ENCODE results near the gene NOXO1. TPM values are rescaled to one million over a fixed set of nuclear protein-coding genes. Genes with fewer than 3 reads are reported as not detected.

Gene NOXO1
- total and polyA plus RNA-seq, 9 of the 15 experiments (the other 6 are each of a cell fraction or from before 2014, with no cell fraction given) = not detected

DNA sequence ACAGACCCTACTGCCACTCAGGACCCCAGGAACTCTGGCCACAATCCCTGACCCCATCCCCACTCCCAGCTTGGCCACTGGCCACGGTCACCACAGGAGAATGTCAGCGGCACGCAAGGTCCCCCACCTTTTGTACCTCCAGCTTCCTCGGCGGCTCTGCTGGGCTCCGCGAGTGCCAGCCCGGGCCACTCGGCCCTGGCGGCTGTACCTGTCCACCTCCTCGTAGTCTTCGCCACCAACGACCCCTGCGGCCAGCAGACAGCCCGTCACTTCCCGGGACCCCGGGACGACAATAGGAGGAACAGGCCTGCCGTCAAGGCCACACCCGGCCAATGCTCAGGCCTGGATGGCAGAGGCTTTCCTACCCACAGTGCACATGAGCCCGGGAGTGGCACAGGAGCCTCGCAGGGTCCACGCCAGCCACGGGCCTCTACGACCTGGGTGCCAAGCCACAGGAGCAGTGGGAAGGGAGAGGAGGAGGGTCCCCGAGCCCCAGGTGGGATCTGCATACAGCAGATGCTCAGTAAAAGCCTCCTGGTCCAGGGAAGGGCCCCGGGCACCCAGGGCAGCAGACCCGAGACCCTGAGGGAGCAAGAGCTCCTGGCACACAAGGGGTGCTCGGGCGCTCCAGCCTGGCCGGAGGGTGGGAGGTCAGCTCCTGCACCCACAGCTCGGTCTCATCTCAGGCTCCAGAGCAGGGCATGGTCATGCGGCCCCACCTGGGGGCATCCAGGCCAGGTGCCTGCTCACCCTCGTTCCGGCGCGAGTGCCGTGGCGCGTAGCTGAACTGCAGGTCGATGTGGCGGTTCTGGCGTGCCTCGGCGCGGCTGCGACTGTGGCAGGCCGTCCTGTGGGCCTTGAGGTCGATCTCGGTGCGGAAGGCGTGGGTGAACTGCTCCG, 20.4 kb upstream of the NOXO1 start:
- ChIA-PET POLR2A (interaction anchor here (0.7 kb wide), 1 partner anchor 154 kb away, joined by 4 read pairs; the partner anchor contains the start of gene TRAF7), CTCF (ENCODE audit: low intra/inter-chr PET ratio) (no interaction called here)
- in situ Hi-C loops (cut with MboI) (no loop called here), intact Hi-C loops (cut with micrococcal nuclease) (no loop called here)
- WGBS (ENCODE audit: insufficient coverage, low coverage, missing lambda C conversion rate) = 97% methylated on average over 40 of the region's 53 CpGs
- H3K4me1 ChIP-seq (replicated peaks in 1 of 2; ENCODE audit: control insufficient read depth in 2 of 2, insufficient read depth in 2 of 2, low read length in 2 of 2) = peaks cover 7 to 80% of the 10 kb centered on the region in 2 experiments
- peaks cover 23% of the 10 kb centered on the region for H4K20me1 ChIP-seq (replicated peaks; ENCODE audit: control insufficient read depth, insufficient read depth, low read length)
- no TSS peak for BruUV-seq (replicated peaks)
- H3K36me3 ChIP-seq (ENCODE audit: control insufficient read depth, insufficient read depth, low read length) = peaks cover 95% of the 10 kb centered on the region
- H3K9ac ChIP-seq (ENCODE audit: insufficient read depth in 1 of 2, low read depth in 2 of 2, low read length in 2 of 2) = peak overlapping the region in 1 of 2 experiments; percentile 43; a peak in 1 of 4 replicates
- no peak for DNase-seq (ENCODE audit: extremely low read depth in 1 of 4, low spot score in 3 of 4)
- H3K4me3 ChIP-seq = no peak overlapping the region
- no peak overlapping the region for H3K27ac ChIP-seq (ENCODE audit: extremely low read depth, low read depth, low read length)
- H2AFZ ChIP-seq (ENCODE audit: low read depth, low read length) = no peak overlapping the region
- H3K9me3 ChIP-seq (replicated peaks; ENCODE audit: control insufficient read depth, insufficient read depth, low read depth, low read length) = no peaks in the 10 kb centered on the region
- H3K27me3 ChIP-seq (ENCODE audit: control insufficient read depth in 2 of 2, insufficient read depth in 2 of 2, low read length in 2 of 2) = no peaks in the 10 kb centered on the region
- TF ChIP-seq RBFOX2 (IDR thresholded peaks at IDR 0.05; ENCODE audit: low read depth, low read length) (peak; percentile 46), POLR2G (IDR thresholded peaks at IDR 0.05; ENCODE audit: low read depth, low read length) (peak; percentile 54)
- TF ChIP-seq, protein P1, sequence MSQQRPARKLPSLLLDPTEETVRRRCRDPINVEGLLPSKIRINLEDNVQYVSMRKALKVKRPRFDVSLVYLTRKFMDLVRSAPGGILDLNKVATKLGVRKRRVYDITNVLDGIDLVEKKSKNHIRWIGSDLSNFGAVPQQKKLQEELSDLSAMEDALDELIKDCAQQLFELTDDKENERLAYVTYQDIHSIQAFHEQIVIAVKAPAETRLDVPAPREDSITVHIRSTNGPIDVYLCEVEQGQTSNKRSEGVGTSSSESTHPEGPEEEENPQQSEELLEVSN (IDR thresholded peaks at IDR 0.05; ENCODE audit: borderline replicate concordance in 1 of 2, extremely low read depth in 1 of 2, insufficient read depth in 1 of 2, insufficient read length in 1 of 2, low read depth in 1 of 2, low read length in 1 of 2, poor library complexity in 1 of 2, severe bottlenecking in 1 of 2) = no peak
- no peak overlapping the region for H3K4me2 ChIP-seq (ENCODE audit: insufficient read depth, low read length)
- peaks cover 9% of the 10 kb centered on the region for H3K9me1 ChIP-seq (ENCODE audit: control insufficient read depth, insufficient read depth, low read length)
- FAIRE-seq = no peak
- ATAC-seq = no peak
- H3K79me2 ChIP-seq (ENCODE audit: control insufficient read depth, insufficient read depth, low read length) = peaks cover 45% of the 10 kb centered on the region

Measured in K562 (cell line).